MCF 10A (cell line): ENCODE results near the gene C9orf43. TPM values are rescaled to one million over a fixed set of nuclear protein-coding genes. Genes with fewer than 3 reads are reported as not detected.
"Not testable (repeated sequence)": the region's sequence is repeated elsewhere in the genome, so short reads cannot be mapped to it uniquely, and the experiment has no call there.

ENCODE experiments used
- BruUV-seq: library from RNA; stranded (reverse); fragments of 400-500 nt; replicated peaks from 2 replicates; lab custom pipeline; 2021; lab: Mats Ljungman, UMichigan
- CTCF ChIA-PET: fragments of 300-600 bp; sonication (Branson Sonifier 250); formaldehyde crosslinking; extraction: SDS; loops from one replicate; lab custom pipeline; 2021; ENCODE audit warnings: antibody characterized with exemption, inconsistent platforms; lab: Yijun Ruan, JAX
- POLR2A ChIA-PET: fragments of 300-600, 350-650 bp; sonication (Branson Sonifier 250); formaldehyde crosslinking; extraction: SDS; loops from one replicate; lab custom pipeline; 2020; ENCODE audit warnings: antibody characterized with exemption, inconsistent platforms; lab: Yijun Ruan, JAX
- DNase-seq: peaks from one replicate; pipeline ENCODE4 v3.0.0-alpha.2; 2018; ENCODE audit not compliant: unreplicated experiment
- H3K27ac Mint-ChIP-seq: one replicate; pipeline ENCODE4 v1.8.0; 2022; ENCODE audit warnings: mild to moderate bottlenecking, low read depth, mixed read lengths; ENCODE audit not compliant: unreplicated experiment
- H3K27me3 Mint-ChIP-seq: one replicate; pipeline ENCODE4 v1.8.0; 2022; ENCODE audit warnings: mixed read lengths; ENCODE audit not compliant: insufficient read depth, unreplicated experiment
- H3K36me3 Mint-ChIP-seq: one replicate; pipeline ENCODE4 v1.8.0; 2022; ENCODE audit warnings: mild to moderate bottlenecking, moderate library complexity, mixed read lengths; ENCODE audit not compliant: insufficient read depth, unreplicated experiment
- H3K4me1 Mint-ChIP-seq: one replicate; pipeline ENCODE4 v1.8.0; 2022; ENCODE audit warnings: mixed read lengths; ENCODE audit not compliant: insufficient read depth, unreplicated experiment
- H3K4me3 Mint-ChIP-seq: one replicate; pipeline ENCODE4 v1.8.0; 2022; ENCODE audit warnings: mild to moderate bottlenecking, moderate library complexity, mixed read lengths; ENCODE audit not compliant: unreplicated experiment
- H3K9me3 Mint-ChIP-seq: one replicate; pipeline ENCODE4 v1.8.0; 2022; ENCODE audit warnings: mixed read lengths; ENCODE audit not compliant: unreplicated experiment
- CTCF ChIP-seq: fragments of 200-600 bp; IDR thresholded peaks from one replicate; pipeline ENCODE4 v1.8.0; 2022; ENCODE audit warnings: antibody characterized with exemption, mild to moderate bottlenecking; ENCODE audit not compliant: unreplicated experiment
- intact Hi-C: fragments of 100-400 bp; cut with micrococcal nuclease; formaldehyde crosslinking; loops from 2 replicates; pipeline ENCODE4 v1.14.1; 2022
- total RNA-seq: library from RNA; stranded (reverse); gene quantifications from 2 replicates; pipeline ENCODE4 v1.2.3, GENCODE V29; 2022

The C9orf43 gene
- total RNA-seq, 1 experiment from 2014 or later: 0.84 TPM

GRCh38 chr9:113431191-113431590, 20.6 kb downstream of the C9orf43 start:
- H3K27me3 Mint-ChIP-seq: peaks cover 27% of the 10 kb centered on the region
- intact Hi-C loops: no loop called here
- no peak for TF ChIP-seq CTCF
- POLR2A ChIA-PET: interaction anchor here (0.7 kb wide), 1 partner anchor 1103 kb away, joined by 3 read pairs; no protein-coding TSS in a partner anchor
- no peak overlapping the region for H3K27ac Mint-ChIP-seq
- no peak overlapping the region for H3K4me3 Mint-ChIP-seq
- BruUV-seq: no TSS peak
- H3K4me1 Mint-ChIP-seq: peaks cover 6% of the 10 kb centered on the region
- H3K9me3 Mint-ChIP-seq: no peaks in the 10 kb centered on the region
- CTCF ChIA-PET: interaction anchor here (0.6 to 1.7 kb wide), 5 partner anchors 15 to 227 kb away, joined by 3 to 4 read pairs (median 3); partner anchors contain the start of gene ALAD
- no peak for DNase-seq
- no peaks in the 10 kb centered on the region for H3K36me3 Mint-ChIP-seq

- no TSS peak for BruUV-seq
- Mint-ChIP-seq H3K27ac (no peak overlapping the region), H3K27me3 (peaks cover 27% of the 10 kb centered on the region), H3K4me1 (no peaks in the 10 kb centered on the region), H3K36me3 (no peaks in the 10 kb centered on the region), H3K9me3 (no peaks in the 10 kb centered on the region), H3K4me3 (no peak overlapping the region)
- intact Hi-C loops: no loop called here
- ChIA-PET POLR2A (interaction anchor here (0.7 kb wide), 1 partner anchor 691 kb away, joined by 3 read pairs; no protein-coding TSS in a partner anchor), CTCF (interaction anchor here (0.9 to 1.3 kb wide), 2 partner anchors 9 to 154 kb away, joined by 3 read pairs; no protein-coding TSS in a partner anchor)
- no peak for DNase-seq
- no peak for TF ChIP-seq CTCF
Observed at GRCh38 chr9:113436728-113437515, 26.4 kb downstream of the C9orf43 start.

GRCh38 chr9:113437716-113438115, 27.2 kb downstream of the C9orf43 start:
- H3K4me1 Mint-ChIP-seq, H3K36me3 Mint-ChIP-seq, CTCF ChIA-PET, POLR2A ChIA-PET, intact Hi-C loops, BruUV-seq, H3K9me3 Mint-ChIP-seq, H3K4me3 Mint-ChIP-seq, DNase-seq, H3K27ac Mint-ChIP-seq: not testable (repeated sequence)
- H3K27me3 Mint-ChIP-seq: peaks cover 21% of the 10 kb centered on the region

GRCh38 chr9:113444736-113445135, 34.2 kb downstream of the C9orf43 start:
- POLR2A ChIA-PET: no interaction called here
- no peaks in the 10 kb centered on the region for H3K4me1 Mint-ChIP-seq
- no peaks in the 10 kb centered on the region for H3K27me3 Mint-ChIP-seq
- no TSS peak for BruUV-seq
- H3K36me3 Mint-ChIP-seq: peaks cover 7% of the 10 kb centered on the region
- no peak for TF ChIP-seq CTCF
- no peak overlapping the region for H3K27ac Mint-ChIP-seq
- H3K4me3 Mint-ChIP-seq: no peak overlapping the region
- intact Hi-C loops: no loop called here
- CTCF ChIA-PET: interaction anchor here (0.6 to 10.0 kb wide), 7 partner anchors 10 to 211 kb away, joined by 3 to 317 read pairs (median 10); no protein-coding TSS in a partner anchor
- no peaks in the 10 kb centered on the region for H3K9me3 Mint-ChIP-seq
- no peak for DNase-seq
